Liver (tissue), 9 donors: ENCODE data around the gene ENKD1. TPM values are rescaled to one million over a fixed set of nuclear protein-coding genes. Genes with fewer than 3 reads are reported as not detected.

ENCODE experiments used
- DNase-seq: peaks from one replicate; pipeline ENCODE4 v3.0.0-alpha.2; 2017; ENCODE audit warnings: low spot score
- H3K27ac ChIP-seq, 2 donors: one replicate each; pipeline ENCODE4 v1.7.0; 2013; ENCODE audit warnings: inconsistent platforms in 2 of 2, low read length in 2 of 2, control low read depth in 1 of 2, low read depth in 1 of 2, mild to moderate bottlenecking in 1 of 2
- H3K27me3 ChIP-seq, 4 donors: one replicate each; pipeline versions ENCODE4 v1.6.1 to v1.7.0; 2013; ENCODE audit warnings: low read length in 3 of 4, inconsistent platforms in 1 of 4, mild to moderate bottlenecking in 1 of 4, moderate library complexity in 1 of 4; ENCODE audit not compliant: control insufficient read depth in 4 of 4, insufficient read depth in 4 of 4
- H3K36me3 ChIP-seq, 4 donors: one replicate each; pipeline versions ENCODE4 v1.6.1 to v1.7.0; 2013; ENCODE audit warnings: low read length in 3 of 4, mild to moderate bottlenecking in 3 of 4, low read depth in 1 of 4, moderate library complexity in 1 of 4; ENCODE audit not compliant: control insufficient read depth in 4 of 4, insufficient read depth in 3 of 4
- H3K4me1 ChIP-seq, 4 donors: one replicate each; pipeline versions ENCODE4 v1.6.1 to v1.7.0; 2013; ENCODE audit warnings: low read length in 3 of 4, mild to moderate bottlenecking in 3 of 4, moderate library complexity in 1 of 4; ENCODE audit not compliant: control insufficient read depth in 4 of 4, insufficient read depth in 4 of 4
- H3K4me3 ChIP-seq, 3 donors: one replicate each; pipeline versions ENCODE4 v1.6.1 to v1.7.0; 2013; ENCODE audit warnings: low read length in 3 of 3, control low read depth in 1 of 3, low read depth in 1 of 3, mild to moderate bottlenecking in 1 of 3
- H3K9ac ChIP-seq, 2 donors: one replicate each; pipeline ENCODE4 v1.7.0; 2013; ENCODE audit warnings: low read length in 2 of 2, mild to moderate bottlenecking in 2 of 2, moderate library complexity in 2 of 2, control low read depth in 1 of 2, low read depth in 1 of 2
- H3K9me3 ChIP-seq, 4 donors: one replicate each; pipeline versions ENCODE4 v1.6.1 to v1.7.0; 2013; ENCODE audit warnings: low read length in 3 of 4; ENCODE audit not compliant: control insufficient read depth in 4 of 4
- ATF3 ChIP-seq: IDR thresholded peaks from 2 replicates; pipeline ENCODE4 v1.6.1; 2016; ENCODE audit warnings: antibody characterized with exemption
- CTCF ChIP-seq: fragments of 150-350 bp; IDR thresholded peaks from 2 replicates; pipeline ENCODE4 v1.5.1; 2017; ENCODE audit warnings: improper control_type of control experiment, low read depth, low read length; ENCODE audit not compliant: missing input control
- EGR1 ChIP-seq, 2 donors: IDR thresholded peaks; 2 replicates each; pipeline ENCODE4 v1.6.1; 2016 to 2018; ENCODE audit warnings: antibody characterized with exemption in 2 of 2, low read depth in 2 of 2
- FOXA1 ChIP-seq: IDR thresholded peaks from 2 replicates; pipeline ENCODE4 v1.6.1; 2016; ENCODE audit warnings: antibody characterized with exemption
- FOXA2 ChIP-seq: IDR thresholded peaks from 2 replicates; pipeline ENCODE4 v1.6.1; 2016; ENCODE audit warnings: antibody characterized with exemption
- GABPA ChIP-seq, 2 donors: IDR thresholded peaks in 1 of 2; conservative IDR thresholded peaks in 1 of 2; 2 replicates each; pipeline ENCODE4 v1.6.1; 2016; ENCODE audit warnings: antibody characterized with exemption in 2 of 2, mild to moderate bottlenecking in 1 of 2, moderate library complexity in 1 of 2
- HNF4A ChIP-seq, 2 donors: conservative IDR thresholded peaks; 2 replicates each; pipeline ENCODE4 v1.6.1; 2016; ENCODE audit warnings: antibody characterized with exemption in 2 of 2, mild to moderate bottlenecking in 2 of 2
- HNF4G ChIP-seq: IDR thresholded peaks from 2 replicates; pipeline ENCODE4 v1.6.1; 2016; ENCODE audit warnings: antibody characterized with exemption
- JUND ChIP-seq, 2 donors: IDR thresholded peaks; 2 replicates each; pipeline ENCODE4 v1.6.1; 2016; ENCODE audit warnings: antibody characterized with exemption in 2 of 2
- NR2F2 ChIP-seq: IDR thresholded peaks from 2 replicates; pipeline ENCODE4 v1.6.1; 2016; ENCODE audit warnings: antibody characterized with exemption
- RAD21 ChIP-seq, 2 donors: IDR thresholded peaks; 2 replicates each; pipeline ENCODE4 v1.6.1; 2016; ENCODE audit warnings: antibody characterized with exemption in 2 of 2, mild to moderate bottlenecking in 2 of 2
- REST ChIP-seq: IDR thresholded peaks from 2 replicates; pipeline ENCODE4 v1.6.1; 2016; ENCODE audit warnings: antibody characterized with exemption, mild to moderate bottlenecking
- RXRA ChIP-seq, 2 donors: IDR thresholded peaks; 2 replicates each; pipeline ENCODE4 v1.6.1; 2017 to 2018; ENCODE audit warnings: antibody characterized with exemption in 2 of 2, mild to moderate bottlenecking in 1 of 2
- SP1 ChIP-seq: IDR thresholded peaks from 2 replicates; pipeline ENCODE4 v1.6.1; 2018; ENCODE audit warnings: antibody characterized with exemption, mild to moderate bottlenecking
- TAF1 ChIP-seq: conservative IDR thresholded peaks from 2 replicates; pipeline ENCODE4 v1.6.1; 2016; ENCODE audit warnings: antibody characterized with exemption, mild to moderate bottlenecking
- YY1 ChIP-seq: IDR thresholded peaks from 2 replicates; pipeline ENCODE4 v1.6.1; 2016; ENCODE audit warnings: antibody characterized with exemption, mild to moderate bottlenecking
- WGBS: extraction: QIAGEN DNeasy Blood & Tissue Kit; methylation state at CpG from one replicate; pipeline ENCODE4 v1.1.7; 2013; 5-methylcytosine and 5-hydroxymethylcytosine counted together
- polyA plus RNA-seq, 2 donors: library from polyadenylated mRNA; stranded (reverse) in 1 of 2; unstranded in 1 of 2; fragments of 200-250 nt in 1 of 2; fragments of >200 nt in 1 of 2; fragmentation: Nextera tagmentation in 1 of 2; extraction: Ambion mirVana in 1 of 2; gene quantifications; one replicate each; pipeline versions ENCODE4 v1.2.1 to v1.2.3, GENCODE V29; 2013 to 2015
- total RNA-seq, 2 donors: library from RNA; depleted of rRNA; stranded (reverse); fragments of >200 nt; gene quantifications; one replicate each; pipeline ENCODE4 v1.2.3, GENCODE V29; 2014
- TF ChIP-seq, protein P1 (sequence below): IDR thresholded peaks from 2 replicates; pipeline ENCODE4 v1.6.1; 2016; ENCODE audit warnings: antibody characterized with exemption
- TF ChIP-seq, protein P2 (sequence below): IDR thresholded peaks from 2 replicates; pipeline ENCODE4 v1.6.1; 2016; ENCODE audit warnings: antibody characterized with exemption
- donor health status: healthy.
- donor health status: healthy.
- donor health status: healthy.
- donor health status: healthy.
- donor health status: healthy.

The ENKD1 gene
- total and polyA plus RNA-seq, 4 donors = 2.6 to 7.8 (median 4.7) TPM

GRCh38 chr16:67637625-67638024, 28.9 kb downstream of the ENKD1 start:
- Histone ChIP-seq H3K4me1 (peaks cover 0 to 18% (median 11%) of the 10 kb centered on the region in 4 donors), H3K9ac (no peak overlapping the region), H3K27me3 (no peaks in the 10 kb centered on the region), H3K9me3 (no peaks in the 10 kb centered on the region), H3K4me3 (no peak overlapping the region), H3K27ac (no peak overlapping the region), H3K36me3 (peaks cover 12 to 45% (median 25%) of the 10 kb centered on the region in 4 donors)
- WGBS = 96% methylated on average over 12 of the region's 12 CpGs
- DNase-seq = no peak
- TF ChIP-seq EGR1 (IDR thresholded peaks at IDR 0.05; ENCODE audit: low read depth in 2 of 2) = no peak
- no peak for TF ChIP-seq JUND (IDR thresholded peaks at IDR 0.05)
- no peak for TF ChIP-seq TAF1
- TF ChIP-seq ATF3 = no peak
- no peak for TF ChIP-seq FOXA1
- no peak for TF ChIP-seq GABPA (IDR thresholded peaks at IDR 0.05 in 1 of 2, conservative IDR thresholded peaks at IDR 0.05 in 1 of 2)
- TF ChIP-seq RXRA (IDR thresholded peaks at IDR 0.05) = no peak
- TF ChIP-seq REST = no peak
- TF ChIP-seq YY1 = no peak
- no peak for TF ChIP-seq NR2F2
- no peak for TF ChIP-seq CTCF
- no peak for TF ChIP-seq FOXA2
- TF ChIP-seq, protein P1, sequence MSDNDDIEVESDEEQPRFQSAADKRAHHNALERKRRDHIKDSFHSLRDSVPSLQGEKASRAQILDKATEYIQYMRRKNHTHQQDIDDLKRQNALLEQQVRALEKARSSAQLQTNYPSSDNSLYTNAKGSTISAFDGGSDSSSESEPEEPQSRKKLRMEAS = no peak
- TF ChIP-seq HNF4G = no peak
- TF ChIP-seq HNF4A (conservative IDR thresholded peaks at IDR 0.05) = no peak
- TF ChIP-seq, protein P2, sequence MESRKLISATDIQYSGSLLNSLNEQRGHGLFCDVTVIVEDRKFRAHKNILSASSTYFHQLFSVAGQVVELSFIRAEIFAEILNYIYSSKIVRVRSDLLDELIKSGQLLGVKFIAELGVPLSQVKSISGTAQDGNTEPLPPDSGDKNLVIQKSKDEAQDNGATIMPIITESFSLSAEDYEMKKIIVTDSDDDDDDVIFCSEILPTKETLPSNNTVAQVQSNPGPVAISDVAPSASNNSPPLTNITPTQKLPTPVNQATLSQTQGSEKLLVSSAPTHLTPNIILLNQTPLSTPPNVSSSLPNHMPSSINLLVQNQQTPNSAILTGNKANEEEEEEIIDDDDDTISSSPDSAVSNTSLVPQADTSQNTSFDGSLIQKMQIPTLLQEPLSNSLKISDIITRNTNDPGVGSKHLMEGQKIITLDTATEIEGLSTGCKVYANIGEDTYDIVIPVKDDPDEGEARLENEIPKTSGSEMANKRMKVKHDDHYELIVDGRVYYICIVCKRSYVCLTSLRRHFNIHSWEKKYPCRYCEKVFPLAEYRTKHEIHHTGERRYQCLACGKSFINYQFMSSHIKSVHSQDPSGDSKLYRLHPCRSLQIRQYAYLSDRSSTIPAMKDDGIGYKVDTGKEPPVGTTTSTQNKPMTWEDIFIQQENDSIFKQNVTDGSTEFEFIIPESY = no peak
- TF ChIP-seq SP1 = no peak
- TF ChIP-seq RAD21 (IDR thresholded peaks at IDR 0.05) = no peak
